Liver (tissue), 9 donors: ENCODE data around the gene PCGF2. TPM values are rescaled to one million over a fixed set of nuclear protein-coding genes. Genes with fewer than 3 reads are reported as not detected.
"Not testable (repeated sequence)": the region's sequence is repeated elsewhere in the genome, so short reads cannot be mapped to it uniquely, and the experiment has no call there.

Experiments
- DNase-seq: peaks from one replicate; pipeline ENCODE4 v3.0.0-alpha.2; 2017; ENCODE audit warnings: low spot score
- H3K27ac ChIP-seq, 2 donors: one replicate each; pipeline ENCODE4 v1.7.0; 2013; ENCODE audit warnings: inconsistent platforms in 2 of 2, low read length in 2 of 2, control low read depth in 1 of 2, low read depth in 1 of 2, mild to moderate bottlenecking in 1 of 2
- H3K27me3 ChIP-seq, 4 donors: one replicate each; pipeline versions ENCODE4 v1.6.1 to v1.7.0; 2013; ENCODE audit warnings: low read length in 3 of 4, inconsistent platforms in 1 of 4, mild to moderate bottlenecking in 1 of 4, moderate library complexity in 1 of 4; ENCODE audit not compliant: control insufficient read depth in 4 of 4, insufficient read depth in 4 of 4
- H3K36me3 ChIP-seq, 4 donors: one replicate each; pipeline versions ENCODE4 v1.6.1 to v1.7.0; 2013; ENCODE audit warnings: low read length in 3 of 4, mild to moderate bottlenecking in 3 of 4, low read depth in 1 of 4, moderate library complexity in 1 of 4; ENCODE audit not compliant: control insufficient read depth in 4 of 4, insufficient read depth in 3 of 4
- H3K4me1 ChIP-seq, 4 donors: one replicate each; pipeline versions ENCODE4 v1.6.1 to v1.7.0; 2013; ENCODE audit warnings: low read length in 3 of 4, mild to moderate bottlenecking in 3 of 4, moderate library complexity in 1 of 4; ENCODE audit not compliant: control insufficient read depth in 4 of 4, insufficient read depth in 4 of 4
- H3K4me3 ChIP-seq, 3 donors: one replicate each; pipeline versions ENCODE4 v1.6.1 to v1.7.0; 2013; ENCODE audit warnings: low read length in 3 of 3, control low read depth in 1 of 3, low read depth in 1 of 3, mild to moderate bottlenecking in 1 of 3
- H3K9ac ChIP-seq, 2 donors: one replicate each; pipeline ENCODE4 v1.7.0; 2013; ENCODE audit warnings: low read length in 2 of 2, mild to moderate bottlenecking in 2 of 2, moderate library complexity in 2 of 2, control low read depth in 1 of 2, low read depth in 1 of 2
- H3K9me3 ChIP-seq, 4 donors: one replicate each; pipeline versions ENCODE4 v1.6.1 to v1.7.0; 2013; ENCODE audit warnings: low read length in 3 of 4; ENCODE audit not compliant: control insufficient read depth in 4 of 4
- ATF3 ChIP-seq: IDR thresholded peaks from 2 replicates; pipeline ENCODE4 v1.6.1; 2016; ENCODE audit warnings: antibody characterized with exemption
- CTCF ChIP-seq: fragments of 150-350 bp; IDR thresholded peaks from 2 replicates; pipeline ENCODE4 v1.5.1; 2017; ENCODE audit warnings: improper control_type of control experiment, low read depth, low read length; ENCODE audit not compliant: missing input control
- EGR1 ChIP-seq, 2 donors: IDR thresholded peaks; 2 replicates each; pipeline ENCODE4 v1.6.1; 2016 to 2018; ENCODE audit warnings: antibody characterized with exemption in 2 of 2, low read depth in 2 of 2
- FOXA1 ChIP-seq: IDR thresholded peaks from 2 replicates; pipeline ENCODE4 v1.6.1; 2016; ENCODE audit warnings: antibody characterized with exemption
- FOXA2 ChIP-seq: IDR thresholded peaks from 2 replicates; pipeline ENCODE4 v1.6.1; 2016; ENCODE audit warnings: antibody characterized with exemption
- GABPA ChIP-seq, 2 donors: IDR thresholded peaks in 1 of 2; conservative IDR thresholded peaks in 1 of 2; 2 replicates each; pipeline ENCODE4 v1.6.1; 2016; ENCODE audit warnings: antibody characterized with exemption in 2 of 2, mild to moderate bottlenecking in 1 of 2, moderate library complexity in 1 of 2
- HNF4A ChIP-seq, 2 donors: conservative IDR thresholded peaks; 2 replicates each; pipeline ENCODE4 v1.6.1; 2016; ENCODE audit warnings: antibody characterized with exemption in 2 of 2, mild to moderate bottlenecking in 2 of 2
- HNF4G ChIP-seq: IDR thresholded peaks from 2 replicates; pipeline ENCODE4 v1.6.1; 2016; ENCODE audit warnings: antibody characterized with exemption
- JUND ChIP-seq, 2 donors: IDR thresholded peaks; 2 replicates each; pipeline ENCODE4 v1.6.1; 2016; ENCODE audit warnings: antibody characterized with exemption in 2 of 2
- MAX ChIP-seq: IDR thresholded peaks from 2 replicates; pipeline ENCODE4 v1.6.1; 2016; ENCODE audit warnings: antibody characterized with exemption
- NR2F2 ChIP-seq: IDR thresholded peaks from 2 replicates; pipeline ENCODE4 v1.6.1; 2016; ENCODE audit warnings: antibody characterized with exemption
- RAD21 ChIP-seq, 2 donors: IDR thresholded peaks; 2 replicates each; pipeline ENCODE4 v1.6.1; 2016; ENCODE audit warnings: antibody characterized with exemption in 2 of 2, mild to moderate bottlenecking in 2 of 2
- REST ChIP-seq: IDR thresholded peaks from 2 replicates; pipeline ENCODE4 v1.6.1; 2016; ENCODE audit warnings: antibody characterized with exemption, mild to moderate bottlenecking
- RXRA ChIP-seq, 2 donors: IDR thresholded peaks; 2 replicates each; pipeline ENCODE4 v1.6.1; 2017 to 2018; ENCODE audit warnings: antibody characterized with exemption in 2 of 2, mild to moderate bottlenecking in 1 of 2
- SP1 ChIP-seq: IDR thresholded peaks from 2 replicates; pipeline ENCODE4 v1.6.1; 2018; ENCODE audit warnings: antibody characterized with exemption, mild to moderate bottlenecking
- TAF1 ChIP-seq: conservative IDR thresholded peaks from 2 replicates; pipeline ENCODE4 v1.6.1; 2016; ENCODE audit warnings: antibody characterized with exemption, mild to moderate bottlenecking
- YY1 ChIP-seq: IDR thresholded peaks from 2 replicates; pipeline ENCODE4 v1.6.1; 2016; ENCODE audit warnings: antibody characterized with exemption, mild to moderate bottlenecking
- ZBTB33 ChIP-seq: IDR thresholded peaks from 2 replicates; pipeline ENCODE4 v1.6.1; 2016; ENCODE audit warnings: antibody characterized with exemption
- WGBS: extraction: QIAGEN DNeasy Blood & Tissue Kit; methylation state at CpG from one replicate; pipeline ENCODE4 v1.1.7; 2013; 5-methylcytosine and 5-hydroxymethylcytosine counted together
- polyA plus RNA-seq, 2 donors: library from polyadenylated mRNA; stranded (reverse) in 1 of 2; unstranded in 1 of 2; fragments of 200-250 nt in 1 of 2; fragments of >200 nt in 1 of 2; fragmentation: Nextera tagmentation in 1 of 2; extraction: Ambion mirVana in 1 of 2; gene quantifications; one replicate each; pipeline versions ENCODE4 v1.2.1 to v1.2.3, GENCODE V29; 2013 to 2015
- total RNA-seq, 2 donors: library from RNA; depleted of rRNA; stranded (reverse); fragments of >200 nt; gene quantifications; one replicate each; pipeline ENCODE4 v1.2.3, GENCODE V29; 2014
- donor health status: healthy.
- donor health status: healthy.
- donor health status: healthy.
- donor health status: healthy.
- donor health status: healthy.

Gene PCGF2
- total and polyA plus RNA-seq, 4 donors: 1.2 to 3.2 (median 1.8) TPM

- no peak for TF ChIP-seq HNF4A (conservative IDR thresholded peaks at IDR 0.05)
- TF ChIP-seq MAX: no peak
- no peak for TF ChIP-seq CTCF
- TF ChIP-seq SP1: no peak
- no peak for TF ChIP-seq EGR1 (IDR thresholded peaks at IDR 0.05; ENCODE audit: low read depth in 2 of 2)
- no peak for TF ChIP-seq YY1
- no peak for TF ChIP-seq JUND (IDR thresholded peaks at IDR 0.05)
- TF ChIP-seq REST: no peak
- no peak for TF ChIP-seq FOXA2
- TF ChIP-seq NR2F2: no peak
- no peak for TF ChIP-seq FOXA1
- TF ChIP-seq RXRA (IDR thresholded peaks at IDR 0.05): no peak
- no peak for TF ChIP-seq ATF3
- TF ChIP-seq GABPA (IDR thresholded peaks at IDR 0.05 in 1 of 2, conservative IDR thresholded peaks at IDR 0.05 in 1 of 2): no peak
- no peak for TF ChIP-seq HNF4G
- no peak for TF ChIP-seq RAD21 (IDR thresholded peaks at IDR 0.05)
- no peak for TF ChIP-seq ZBTB33
- no peak for TF ChIP-seq TAF1
- no peaks in the 10 kb centered on the region for H3K9me3 ChIP-seq
- no peaks in the 10 kb centered on the region for H3K27me3 ChIP-seq
- no peak for DNase-seq
- 32% methylated on average over 1 of the region's 1 CpG for WGBS
- no peak overlapping the region for H3K4me3 ChIP-seq
- no peak overlapping the region for H3K9ac ChIP-seq
- H3K27ac ChIP-seq: no peak overlapping the region
- H3K36me3 ChIP-seq: peaks cover 4 to 28% (median 13%) of the 10 kb centered on the region in 4 donors
- no peaks in the 10 kb centered on the region for H3K4me1 ChIP-seq
Measured at GRCh38 chr17:38789185-38789584, 41.0 kb upstream of the PCGF2 start.

- H3K4me3 ChIP-seq, H3K4me1 ChIP-seq, H3K9me3 ChIP-seq, H3K27ac ChIP-seq, H3K9ac ChIP-seq, H3K27me3 ChIP-seq, DNase-seq: not testable (repeated sequence)
- H3K36me3 ChIP-seq: peaks cover 6 to 36% (median 20%) of the 10 kb centered on the region in 4 donors
- WGBS: 98% methylated on average over 4 of the region's 4 CpGs
Measured at GRCh38 chr17:38787999-38788398, 39.9 kb upstream of the PCGF2 start.
